Type B pancreatic cell (in vitro differentiated cells): ENCODE measurements around the gene IL25. TPM values are rescaled to one million over a fixed set of nuclear protein-coding genes. Genes with fewer than 3 reads are reported as not detected.
"Not testable (repeated sequence)": the region's sequence is repeated elsewhere in the genome, so short reads cannot be mapped to it uniquely, and the experiment has no call there.

Experiments
- DNase-seq: peaks from one replicate; pipeline ENCODE4 v3.0.0; 2021; ENCODE audit warnings: mixed read lengths; ENCODE audit not compliant: unreplicated experiment; ENCODE audit errors: extremely low spot score
- H3K27ac Mint-ChIP-seq: 2 replicates; pipeline ENCODE4 v1.8.0; 2021; ENCODE audit warnings: mild to moderate bottlenecking, mixed read lengths
- H3K27me3 Mint-ChIP-seq: 2 replicates; pipeline ENCODE4 v1.8.0; 2021; ENCODE audit warnings: mixed read lengths
- H3K36me3 Mint-ChIP-seq: 2 replicates; pipeline ENCODE4 v1.8.0; 2021; ENCODE audit warnings: mixed read lengths
- H3K4me1 Mint-ChIP-seq: one replicate; pipeline ENCODE4 v1.8.0; 2021; ENCODE audit warnings: mixed read lengths; ENCODE audit not compliant: unreplicated experiment
- H3K4me3 Mint-ChIP-seq: 2 replicates; pipeline ENCODE4 v1.8.0; 2021; ENCODE audit warnings: mild to moderate bottlenecking, mixed read lengths
- H3K9me3 Mint-ChIP-seq: 2 replicates; pipeline ENCODE4 v1.8.0; 2021; ENCODE audit warnings: mixed read lengths
- CTCF ChIP-seq: fragments of 200-600 bp; sonication (generic); conservative IDR thresholded peaks from 2 replicates; pipeline ENCODE4 v1.5.0; 2021; ENCODE audit warnings: antibody characterized with exemption, mild to moderate bottlenecking
- total RNA-seq: library from RNA; stranded (reverse); gene quantifications from 2 replicates; pipeline ENCODE4 v1.2.1, GENCODE V29; 2021; ENCODE audit warnings: low replicate concordance

The IL25 gene
- total RNA-seq, 1 donor from 2014 or later, result not detected

GRCh38 chr14:23382276-23382675 lies 9.7 kb downstream of the IL25 start:
- peaks cover 7% of the 10 kb centered on the region for H3K4me1 Mint-ChIP-seq
- H3K36me3 Mint-ChIP-seq, result no peaks in the 10 kb centered on the region
- H3K4me3 Mint-ChIP-seq, result no peak overlapping the region
- H3K27me3 Mint-ChIP-seq, result peaks cover 20% of the 10 kb centered on the region
- DNase-seq, result no peak
- TF ChIP-seq CTCF, result no peak
- H3K27ac Mint-ChIP-seq, result no peak overlapping the region
- no peaks in the 10 kb centered on the region for H3K9me3 Mint-ChIP-seq

- no peak overlapping the region for H3K27ac Mint-ChIP-seq
- H3K9me3 Mint-ChIP-seq, result no peaks in the 10 kb centered on the region
- H3K27me3 Mint-ChIP-seq, result peaks cover 24% of the 10 kb centered on the region
- DNase-seq, result no peak
- H3K4me1 Mint-ChIP-seq, result peaks cover 7% of the 10 kb centered on the region
- no peak overlapping the region for H3K4me3 Mint-ChIP-seq
- no peak for TF ChIP-seq CTCF
- H3K36me3 Mint-ChIP-seq, result no peaks in the 10 kb centered on the region
Observed at GRCh38 chr14:23382731-23383440, 10.3 kb downstream of the IL25 start.

GRCh38 chr14:23384364-23385080 lies 11.9 kb downstream of the IL25 start:
- peaks cover 7% of the 10 kb centered on the region for H3K4me1 Mint-ChIP-seq
- H3K4me3 Mint-ChIP-seq, result no peak overlapping the region
- TF ChIP-seq CTCF, result no peak
- no peak for DNase-seq
- H3K9me3 Mint-ChIP-seq, result no peaks in the 10 kb centered on the region
- peaks cover 24% of the 10 kb centered on the region for H3K27me3 Mint-ChIP-seq
- H3K36me3 Mint-ChIP-seq, result no peaks in the 10 kb centered on the region
- H3K27ac Mint-ChIP-seq, result no peak overlapping the region

- H3K27ac Mint-ChIP-seq, result no peak overlapping the region
- H3K27me3 Mint-ChIP-seq, result peaks cover 19% of the 10 kb centered on the region
- TF ChIP-seq CTCF, result no peak
- no peak overlapping the region for H3K4me3 Mint-ChIP-seq
- H3K36me3 Mint-ChIP-seq, result no peaks in the 10 kb centered on the region
- H3K4me1 Mint-ChIP-seq, result peaks cover 7% of the 10 kb centered on the region
- no peak for DNase-seq
- H3K9me3 Mint-ChIP-seq, result no peaks in the 10 kb centered on the region
Observed at GRCh38 chr14:23385244-23385641, 12.6 kb downstream of the IL25 start.

GRCh38 chr14:23385642-23386265 lies 13.1 kb downstream of the IL25 start:
- no peak overlapping the region for H3K27ac Mint-ChIP-seq
- H3K4me3 Mint-ChIP-seq, result no peak overlapping the region
- DNase-seq, result no peak
- H3K36me3 Mint-ChIP-seq, result no peaks in the 10 kb centered on the region
- peaks cover 7% of the 10 kb centered on the region for H3K4me1 Mint-ChIP-seq
- H3K27me3 Mint-ChIP-seq, result peaks cover 18% of the 10 kb centered on the region
- TF ChIP-seq CTCF, result no peak
- H3K9me3 Mint-ChIP-seq, result no peaks in the 10 kb centered on the region

- not testable (repeated sequence) for H3K36me3 Mint-ChIP-seq, H3K27ac Mint-ChIP-seq, H3K9me3 Mint-ChIP-seq, H3K4me1 Mint-ChIP-seq, H3K4me3 Mint-ChIP-seq, DNase-seq
- peaks cover 15% of the 10 kb centered on the region for H3K27me3 Mint-ChIP-seq
Observed at GRCh38 chr14:23386266-23386657, 13.7 kb downstream of the IL25 start.
